Esophagus muscularis mucosa (tissue), 4 donors: ENCODE measurements around the gene NOD1.

Source experiments
- CTCF ChIP-seq, 3 experiments: fragments of 200-600 bp in 2 of 3; fragments of 450-650 bp in 1 of 3; sonication (generic) in 2 of 3; IDR thresholded peaks; one replicate each; pipeline ENCODE4 v1.5.1; 2017 to 2019; ENCODE audit warnings: antibody characterized with exemption in 3 of 3, mild to moderate bottlenecking in 2 of 3, moderate library complexity in 1 of 3
- EP300 ChIP-seq: sonication (generic); formaldehyde crosslinking; IDR thresholded peaks from one replicate; pipeline ENCODE4 v1.6.1; 2017; ENCODE audit warnings: antibody characterized with exemption
- POLR2A ChIP-seq: fragments of 450-650 bp; IDR thresholded peaks from one replicate; pipeline ENCODE4 v1.6.1; 2017; ENCODE audit warnings: antibody characterized with exemption, moderate library complexity, mild to moderate bottlenecking, low read depth
- POLR2AphosphoS5 ChIP-seq, 2 donors: sonication (generic); formaldehyde crosslinking; IDR thresholded peaks; one replicate each; pipeline ENCODE4 v1.6.1; 2017; ENCODE audit warnings: antibody characterized with exemption in 2 of 2

DNA sequence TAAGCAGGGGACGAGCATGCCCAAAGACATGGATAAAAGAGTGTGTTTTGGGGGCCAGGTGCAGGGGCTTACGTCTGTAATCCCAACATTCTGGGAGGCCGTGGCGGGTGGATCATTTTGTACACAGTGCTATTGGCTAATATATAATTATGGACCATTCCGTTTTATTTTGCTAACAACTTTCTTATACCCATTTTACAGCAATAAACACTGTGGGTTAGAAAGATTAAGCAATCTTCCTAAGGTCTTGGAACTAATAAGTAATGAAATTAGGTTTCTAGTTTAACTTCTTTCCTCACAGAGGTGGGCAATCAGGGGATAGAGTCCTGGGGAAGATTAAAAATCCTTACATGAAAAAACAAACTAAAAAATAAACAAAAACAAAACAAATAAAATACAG is 22.7 kb upstream of the NOD1 start:
- TF ChIP-seq CTCF (IDR thresholded peaks at IDR 0.05), result no peak
- no peak for TF ChIP-seq POLR2A
- no peak for TF ChIP-seq POLR2AphosphoS5 (IDR thresholded peaks at IDR 0.05)
- TF ChIP-seq EP300, result no peak
